ENCODE measurements around the gene ITPRID1. TPM values are rescaled to one million over a fixed set of nuclear protein-coding genes. Genes with fewer than 3 reads are reported as not detected.
"Not testable (repeated sequence)": the region's sequence is repeated elsewhere in the genome, so short reads cannot be mapped to it uniquely, and the experiment has no call there.

Gene ITPRID1
- total and polyA plus RNA-seq, 10 of the 15 experiments (the other 5 are each of a cell fraction or from before 2014, with no cell fraction given): 0.06 TPM; not detected in 9

- FAIRE-seq (no peak), ATAC-seq (no peak), DNase-seq (ENCODE audit: low read depth, low spot score) (no peak)
- Histone ChIP-seq H3K9ac (ENCODE audit: control insufficient read depth, insufficient read depth, low read length) (no peak overlapping the region), H3K36me3 (ENCODE audit: control insufficient read depth in 2 of 2, insufficient read depth in 2 of 2, low read length in 1 of 2) (no peaks in the 10 kb centered on the region), H3K4me3 (no peak overlapping the region), H2AFZ (ENCODE audit: control insufficient read depth, low read depth, low read length) (no peak overlapping the region), H4K20me1 (ENCODE audit: control insufficient read depth, insufficient read depth) (no peaks in the 10 kb centered on the region), H3K27ac (ENCODE audit: control insufficient read depth, insufficient read depth) (no peak overlapping the region), H3K9me3 (replicated peaks; ENCODE audit: control insufficient read depth, insufficient read depth, low read length) (no peaks in the 10 kb centered on the region), H3K4me1 (ENCODE audit: control insufficient read depth, insufficient read depth, low read length) (no peaks in the 10 kb centered on the region), H3K4me2 (ENCODE audit: control insufficient read depth, insufficient read depth) (no peak overlapping the region), H3K27me3 (replicated peaks in 1 of 2; ENCODE audit: control insufficient read depth in 2 of 2, insufficient read depth in 2 of 2, low read length in 1 of 2) (no peaks in the 10 kb centered on the region), H3K79me2 (ENCODE audit: control insufficient read depth, insufficient read depth, low read length) (no peaks in the 10 kb centered on the region)
- ChIA-PET SMC1A (ENCODE audit: uncharacterized antibody, unreplicated experiment) (no interaction called here), POLR2A (no interaction called here), RAD21 (ENCODE audit: unreplicated experiment) (no interaction called here), CTCF (interaction anchor here (0.8 kb wide), 1 partner anchor 543 kb away, joined by 3 read pairs; no protein-coding TSS in a partner anchor)
- in situ Hi-C loops (cut with MboI) (no loop called here), intact Hi-C loops (cut with micrococcal nuclease; ENCODE audit: unreplicated experiment) (no loop called here)
- no peak for TF ChIP-seq BACH1 (IDR thresholded peaks at IDR 0.05; ENCODE audit: borderline replicate concordance)
- no peak for TF ChIP-seq MEF2B (IDR thresholded peaks at IDR 0.05; ENCODE audit: partially characterized antibody, poor library complexity, severe bottlenecking)
- TF ChIP-seq GATAD2B (conservative IDR thresholded peaks at IDR 0.05; ENCODE audit: low read depth): no peak
- no TSS peak for BruUV-seq (replicated peaks)
These were observed 13.0 kb downstream of the ITPRID1 start for GRCh38 chr7:31526864-31527263.

DNA sequence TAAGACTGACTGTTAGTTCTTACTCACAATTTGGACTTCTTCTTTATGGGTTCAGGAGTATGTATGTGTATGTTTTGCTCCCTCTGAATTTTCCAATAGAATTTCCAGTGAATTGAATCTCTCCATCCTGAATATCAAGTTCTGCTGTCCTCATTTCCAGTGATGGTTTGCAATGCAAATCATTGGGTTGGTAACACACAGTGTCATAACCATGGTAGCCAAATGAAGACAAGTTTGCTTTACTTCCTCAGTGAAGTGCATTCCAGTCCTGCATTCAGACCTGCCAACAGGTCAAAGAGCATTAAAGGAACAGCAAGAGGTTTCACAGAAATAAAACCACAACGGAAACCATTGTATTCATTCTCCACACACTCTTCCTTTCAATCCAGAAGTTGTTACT, 15.2 kb downstream of the ITPRID1 start:
- TF ChIP-seq KAT2A (conservative IDR thresholded peaks at IDR 0.05; ENCODE audit: control insufficient read depth, low read depth, low read length): no peak
- TF ChIP-seq ELK1 (IDR thresholded peaks at IDR 0.05; ENCODE audit: low read depth, low read length): no peak
- no peak for TF ChIP-seq JUND (IDR thresholded peaks at IDR 0.05; ENCODE audit: low read depth, low read length)
- no peak for TF ChIP-seq NFIC (IDR thresholded peaks at IDR 0.05; ENCODE audit: low read depth, low read length)
- Histone ChIP-seq H3K4me2 (ENCODE audit: control insufficient read depth, insufficient read depth) (no peak overlapping the region), H3K4me1 (ENCODE audit: control insufficient read depth, insufficient read depth, low read length) (no peaks in the 10 kb centered on the region), H3K27ac (ENCODE audit: control insufficient read depth, insufficient read depth) (no peak overlapping the region), H3K27me3 (replicated peaks in 1 of 2; ENCODE audit: control insufficient read depth in 2 of 2, insufficient read depth in 2 of 2, low read length in 1 of 2) (no peaks in the 10 kb centered on the region), H2AFZ (ENCODE audit: control insufficient read depth, low read depth, low read length) (no peak overlapping the region), H3K36me3 (ENCODE audit: control insufficient read depth in 2 of 2, insufficient read depth in 2 of 2, low read length in 1 of 2) (no peaks in the 10 kb centered on the region), H3K4me3 (no peak overlapping the region), H3K9me3 (replicated peaks; ENCODE audit: control insufficient read depth, insufficient read depth, low read length) (no peaks in the 10 kb centered on the region), H3K79me2 (ENCODE audit: control insufficient read depth, insufficient read depth, low read length) (no peaks in the 10 kb centered on the region), H3K9ac (ENCODE audit: control insufficient read depth, insufficient read depth, low read length) (no peak overlapping the region), H4K20me1 (ENCODE audit: control insufficient read depth, insufficient read depth) (no peaks in the 10 kb centered on the region)
- ChIA-PET RAD21 (ENCODE audit: unreplicated experiment) (no interaction called here), POLR2A (no interaction called here), SMC1A (ENCODE audit: uncharacterized antibody, unreplicated experiment) (no interaction called here), CTCF (no interaction called here)
- ATAC-seq (no peak), DNase-seq (ENCODE audit: low read depth, low spot score) (no peak), FAIRE-seq (no peak)
- intact Hi-C loops (cut with micrococcal nuclease; ENCODE audit: unreplicated experiment): no loop called here
- in situ Hi-C loops (cut with MboI): no loop called here
- WGBS (ENCODE audit: insufficient coverage, insufficient replicate concordance, low lambda C conversion rate, missing lambda C conversion rate): 0% methylated on average over 1 of the region's 1 CpG
- BruUV-seq (replicated peaks): no TSS peak

DNA sequence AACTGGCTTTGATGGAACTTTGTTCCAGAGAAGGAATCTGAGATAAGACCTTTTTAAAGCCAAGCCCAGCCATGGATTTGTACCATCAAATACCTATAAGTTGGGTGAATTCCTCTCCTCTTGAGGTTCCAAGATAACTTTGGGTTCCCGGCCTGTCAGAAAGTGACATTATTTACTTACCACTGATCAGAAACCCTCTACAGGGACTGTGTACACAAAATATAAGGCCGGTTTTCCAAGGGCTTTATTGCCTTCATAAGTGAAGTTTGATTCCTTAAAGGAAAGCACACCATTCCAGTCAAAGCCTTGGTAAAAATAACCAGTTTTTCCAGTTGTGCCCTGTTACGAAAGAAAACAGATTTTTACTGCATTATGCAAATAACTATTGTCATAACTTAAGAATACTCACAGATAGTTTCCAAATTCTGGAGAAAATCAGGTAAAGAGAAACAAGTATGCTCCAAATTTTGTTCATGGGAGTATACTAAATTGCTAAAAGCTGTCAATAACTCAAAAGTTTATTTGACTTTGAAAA, 26.8 kb downstream of the ITPRID1 start:
- H3K79me2 ChIP-seq (ENCODE audit: control insufficient read depth, insufficient read depth, low read length); H3K36me3 ChIP-seq (ENCODE audit: control insufficient read depth in 2 of 2, insufficient read depth in 2 of 2, low read length in 1 of 2); intact Hi-C loops (cut with micrococcal nuclease; ENCODE audit: unreplicated experiment); FAIRE-seq; SMC1A ChIA-PET (ENCODE audit: uncharacterized antibody, unreplicated experiment); ATAC-seq; H3K27me3 ChIP-seq (replicated peaks in 1 of 2; ENCODE audit: control insufficient read depth in 2 of 2, insufficient read depth in 2 of 2, low read length in 1 of 2); H3K9ac ChIP-seq (ENCODE audit: control insufficient read depth, insufficient read depth, low read length); H3K4me3 ChIP-seq; CTCF ChIA-PET; RAD21 ChIA-PET (ENCODE audit: unreplicated experiment); H2AFZ ChIP-seq (ENCODE audit: control insufficient read depth, low read depth, low read length); H3K4me1 ChIP-seq (ENCODE audit: control insufficient read depth, insufficient read depth, low read length); H4K20me1 ChIP-seq (ENCODE audit: control insufficient read depth, insufficient read depth); H3K9me3 ChIP-seq (replicated peaks; ENCODE audit: control insufficient read depth, insufficient read depth, low read length); H3K27ac ChIP-seq (ENCODE audit: control insufficient read depth, insufficient read depth); H3K4me2 ChIP-seq (ENCODE audit: control insufficient read depth, insufficient read depth); DNase-seq (ENCODE audit: low read depth, low spot score); BruUV-seq (replicated peaks); POLR2A ChIA-PET; in situ Hi-C loops (cut with MboI): not testable (repeated sequence)
- 5% methylated on average over 3 of the region's 3 CpGs for WGBS (ENCODE audit: insufficient coverage, insufficient replicate concordance, low lambda C conversion rate, missing lambda C conversion rate)
